H1 (cell line): ENCODE measurements around the gene SMIM41.

ENCODE experiments used
- CEBPB ChIP-seq: IDR thresholded peaks from 2 replicates; pipeline ENCODE4 v1.6.1; 2012; ENCODE audit warnings: low read depth, low read length
- TF ChIP-seq, protein P1 (sequence below), 3 experiments: IDR thresholded peaks; 1 replicate in 2 of 3; 2 replicates in 1 of 3; pipeline versions ENCODE4 v1.5.1 to v1.6.1; 2011; ENCODE audit warnings: low read length in 3 of 3, mild to moderate bottlenecking in 3 of 3, inconsistent platforms in 2 of 3, low read depth in 1 of 3, moderate library complexity in 1 of 3; ENCODE audit not compliant: insufficient read depth in 1 of 3; ENCODE audit errors: control extremely low read depth in 1 of 3

DNA sequence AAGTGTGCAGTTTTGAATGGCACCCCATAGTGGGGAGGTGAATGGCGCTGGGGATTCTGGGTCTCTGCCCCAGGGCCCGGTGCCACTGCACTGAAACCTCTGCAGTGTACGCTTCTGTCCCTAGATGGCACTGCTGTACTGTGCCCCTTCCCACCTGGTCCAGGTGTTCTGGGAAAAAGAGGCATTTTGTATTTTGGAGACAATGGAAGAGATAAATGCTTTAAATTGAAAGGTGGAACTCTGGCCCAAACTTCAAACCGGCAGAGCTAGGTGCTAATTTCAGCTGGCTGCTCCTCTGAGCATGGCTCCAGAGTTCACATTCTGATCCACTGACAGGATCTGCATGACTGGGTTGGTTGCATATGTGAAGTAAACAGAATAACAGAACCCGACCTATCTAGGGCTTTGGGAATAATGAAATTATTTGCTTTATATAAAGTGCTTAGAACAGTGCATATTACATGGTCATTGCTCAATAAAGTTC lies 60.1 kb downstream of the SMIM41 start:
- TF ChIP-seq, protein P1, sequence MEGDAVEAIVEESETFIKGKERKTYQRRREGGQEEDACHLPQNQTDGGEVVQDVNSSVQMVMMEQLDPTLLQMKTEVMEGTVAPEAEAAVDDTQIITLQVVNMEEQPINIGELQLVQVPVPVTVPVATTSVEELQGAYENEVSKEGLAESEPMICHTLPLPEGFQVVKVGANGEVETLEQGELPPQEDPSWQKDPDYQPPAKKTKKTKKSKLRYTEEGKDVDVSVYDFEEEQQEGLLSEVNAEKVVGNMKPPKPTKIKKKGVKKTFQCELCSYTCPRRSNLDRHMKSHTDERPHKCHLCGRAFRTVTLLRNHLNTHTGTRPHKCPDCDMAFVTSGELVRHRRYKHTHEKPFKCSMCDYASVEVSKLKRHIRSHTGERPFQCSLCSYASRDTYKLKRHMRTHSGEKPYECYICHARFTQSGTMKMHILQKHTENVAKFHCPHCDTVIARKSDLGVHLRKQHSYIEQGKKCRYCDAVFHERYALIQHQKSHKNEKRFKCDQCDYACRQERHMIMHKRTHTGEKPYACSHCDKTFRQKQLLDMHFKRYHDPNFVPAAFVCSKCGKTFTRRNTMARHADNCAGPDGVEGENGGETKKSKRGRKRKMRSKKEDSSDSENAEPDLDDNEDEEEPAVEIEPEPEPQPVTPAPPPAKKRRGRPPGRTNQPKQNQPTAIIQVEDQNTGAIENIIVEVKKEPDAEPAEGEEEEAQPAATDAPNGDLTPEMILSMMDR (IDR thresholded peaks at IDR 0.05; ENCODE audit: control extremely low read depth in 1 of 3, insufficient read depth in 1 of 3, low read depth in 1 of 3, low read length in 3 of 3) = peak in 2 of 3 experiments; percentile 81 to 88; a peak in 3 of 4 replicates
- no peak for TF ChIP-seq CEBPB
